ENCODE measurements around the gene ZFYVE9. TPM values are rescaled to one million over a fixed set of nuclear protein-coding genes. Genes with fewer than 3 reads are reported as not detected.

The ZFYVE9 gene
- total RNA-seq, 2 experiments from 2014 or later: 4.3 to 4.7 TPM

DNA sequence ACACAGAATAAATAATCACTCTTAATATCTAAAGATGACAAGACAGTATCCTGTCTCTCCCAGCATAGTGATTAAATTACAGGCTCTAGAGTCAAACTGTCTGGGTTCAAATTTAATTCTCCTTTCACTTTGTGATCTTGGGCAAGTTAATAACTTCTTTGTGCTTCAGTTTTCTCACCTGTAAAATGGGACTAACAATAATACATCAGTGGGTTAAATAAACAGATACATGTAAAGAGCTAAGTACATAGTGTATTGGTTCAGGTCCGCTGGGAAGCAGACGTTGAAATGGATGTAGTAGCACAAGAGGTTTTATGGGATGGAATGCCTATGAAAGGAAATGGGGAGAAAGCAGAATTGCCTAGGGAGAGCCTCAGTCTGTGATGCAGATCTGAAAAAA is 10.7 kb downstream of the ZFYVE9 start:
- Mint-ChIP-seq H3K27ac (no peak overlapping the region), H3K27me3 (no peaks in the 10 kb centered on the region), H3K4me3 (no peak overlapping the region), H3K36me3 (ENCODE audit: low read depth) (no peaks in the 10 kb centered on the region), H3K9me3 (ENCODE audit: low read depth) (no peaks in the 10 kb centered on the region), H3K4me1 (no peaks in the 10 kb centered on the region)
- POLR2A ChIA-PET: no interaction called here
- DNase-seq (no peak), ATAC-seq (no peak)
- CTCF ChIA-PET: interaction anchor here (1.5 kb wide), 1 partner anchor 10 kb away, joined by 9 read pairs; no protein-coding TSS in a partner anchor
- intact Hi-C loops (cut with DNase I, micrococcal nuclease): no loop called here

DNA sequence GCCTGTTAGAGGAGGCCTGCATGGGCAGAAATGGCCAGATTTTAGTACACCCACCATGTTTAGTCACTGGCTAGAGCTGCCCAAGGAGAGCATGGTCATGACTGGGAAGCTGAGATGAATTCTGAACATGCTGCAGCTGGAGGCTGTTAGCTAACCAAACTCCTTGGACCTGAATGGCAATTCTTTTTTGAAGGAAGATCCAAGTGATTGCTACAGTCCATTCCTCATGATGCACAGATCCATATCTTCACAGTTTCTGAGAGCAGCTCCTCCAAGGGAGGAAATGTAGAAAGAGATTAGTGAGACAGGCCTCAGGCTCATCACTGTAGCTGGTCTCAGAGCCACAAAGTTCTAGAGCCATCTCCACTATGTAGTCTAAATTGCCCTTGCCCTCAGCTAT is 11.1 kb downstream of the ZFYVE9 start:
- Mint-ChIP-seq H3K4me3 (no peak overlapping the region), H3K27ac (no peak overlapping the region), H3K27me3 (no peaks in the 10 kb centered on the region), H3K9me3 (ENCODE audit: low read depth) (no peaks in the 10 kb centered on the region), H3K36me3 (ENCODE audit: low read depth) (no peaks in the 10 kb centered on the region), H3K4me1 (no peaks in the 10 kb centered on the region)
- intact Hi-C loops (cut with DNase I, micrococcal nuclease): no loop called here
- POLR2A ChIA-PET: no interaction called here
- CTCF ChIA-PET: interaction anchor here (1.5 kb wide), 1 partner anchor 10 kb away, joined by 9 read pairs; no protein-coding TSS in a partner anchor
- ATAC-seq (no peak), DNase-seq (no peak)

DNA sequence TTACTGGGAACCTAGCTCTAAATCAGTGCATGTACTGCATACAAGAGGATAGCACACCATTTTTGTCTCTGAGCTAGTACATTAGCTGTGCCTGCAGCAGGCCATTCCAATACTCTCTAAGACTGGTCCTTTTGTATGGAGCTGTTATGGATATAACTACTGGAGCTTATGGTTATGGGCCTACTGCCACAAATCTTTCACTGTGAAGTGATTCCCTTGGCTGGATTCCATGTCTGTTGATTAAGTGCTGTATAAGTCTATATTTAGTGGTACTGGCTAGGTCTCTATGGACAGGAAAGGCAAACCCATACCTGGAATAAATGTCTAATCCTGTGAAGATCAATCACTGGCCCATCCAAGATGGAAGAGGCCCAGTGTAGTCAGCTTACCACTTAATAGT is 12.0 kb downstream of the ZFYVE9 start:
- Mint-ChIP-seq H3K27me3 (no peaks in the 10 kb centered on the region), H3K36me3 (ENCODE audit: low read depth) (no peaks in the 10 kb centered on the region), H3K9me3 (ENCODE audit: low read depth) (no peaks in the 10 kb centered on the region), H3K4me1 (no peaks in the 10 kb centered on the region), H3K27ac (no peak overlapping the region), H3K4me3 (no peak overlapping the region)
- ChIA-PET CTCF (interaction anchor here (1.5 kb wide), 1 partner anchor 11 kb away, joined by 9 read pairs; no protein-coding TSS in a partner anchor), POLR2A (no interaction called here)
- DNase-seq: no peak
- intact Hi-C loops (cut with DNase I, micrococcal nuclease): no loop called here
- ATAC-seq: no peak

DNA sequence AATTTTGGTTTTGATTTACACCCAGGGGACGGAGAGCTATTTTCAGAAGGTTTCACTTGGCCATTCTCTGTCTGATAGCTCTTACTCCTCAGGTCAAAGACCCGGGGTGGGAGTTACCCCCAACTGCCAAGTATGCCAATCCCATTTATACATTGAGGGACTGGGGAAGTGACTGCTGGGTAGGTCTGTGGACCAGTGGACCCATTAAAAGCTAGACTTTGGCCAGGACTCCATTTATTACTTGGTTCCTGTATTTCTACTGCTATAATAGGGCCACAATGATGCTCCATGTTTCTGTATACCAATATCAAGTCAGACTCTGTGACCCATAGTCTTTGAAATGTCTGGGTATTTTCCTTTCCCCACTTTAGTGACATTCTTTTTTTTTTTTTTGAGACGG is 14.6 kb downstream of the ZFYVE9 start:
- Mint-ChIP-seq H3K4me1 (no peaks in the 10 kb centered on the region), H3K9me3 (ENCODE audit: low read depth) (no peaks in the 10 kb centered on the region), H3K27me3 (no peaks in the 10 kb centered on the region), H3K4me3 (no peak overlapping the region), H3K27ac (no peak overlapping the region), H3K36me3 (ENCODE audit: low read depth) (no peaks in the 10 kb centered on the region)
- ChIA-PET CTCF (interaction anchor here (0.7 to 0.8 kb wide), 2 partner anchors 23 to 140 kb away, joined by 3 read pairs; no protein-coding TSS in a partner anchor), POLR2A (no interaction called here)
- ATAC-seq (no peak), DNase-seq (no peak)
- intact Hi-C loops (cut with DNase I, micrococcal nuclease): no loop called here

DNA sequence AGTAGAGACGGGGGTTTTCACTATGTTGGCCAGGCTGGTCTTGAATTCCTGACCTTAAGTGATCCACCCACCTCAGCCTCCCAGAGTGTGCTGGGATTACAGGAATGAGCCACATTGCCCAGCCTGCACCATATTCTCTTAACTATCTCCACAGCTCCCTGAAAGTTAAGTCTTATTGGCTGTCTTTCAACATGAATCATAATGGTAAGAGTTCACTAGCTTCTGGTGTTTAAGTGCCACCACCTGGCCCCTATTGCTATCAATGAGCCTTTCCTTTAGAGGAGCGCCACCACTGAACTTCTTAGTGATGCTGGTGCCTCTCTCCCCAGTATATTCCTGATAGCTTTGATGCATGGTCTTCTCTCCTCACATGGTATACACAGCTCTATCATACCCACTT is 15.7 kb downstream of the ZFYVE9 start:
- ATAC-seq: no peak
- Mint-ChIP-seq H3K9me3 (ENCODE audit: low read depth) (no peaks in the 10 kb centered on the region), H3K4me3 (no peak overlapping the region), H3K27ac (no peak overlapping the region), H3K36me3 (ENCODE audit: low read depth) (no peaks in the 10 kb centered on the region), H3K27me3 (no peaks in the 10 kb centered on the region), H3K4me1 (no peaks in the 10 kb centered on the region)
- POLR2A ChIA-PET: no interaction called here
- CTCF ChIA-PET: interaction anchor here (0.8 kb wide), 1 partner anchor 97 kb away, joined by 3 read pairs; no protein-coding TSS in a partner anchor
- no peak for DNase-seq
- intact Hi-C loops (cut with DNase I, micrococcal nuclease): no loop called here

DNA sequence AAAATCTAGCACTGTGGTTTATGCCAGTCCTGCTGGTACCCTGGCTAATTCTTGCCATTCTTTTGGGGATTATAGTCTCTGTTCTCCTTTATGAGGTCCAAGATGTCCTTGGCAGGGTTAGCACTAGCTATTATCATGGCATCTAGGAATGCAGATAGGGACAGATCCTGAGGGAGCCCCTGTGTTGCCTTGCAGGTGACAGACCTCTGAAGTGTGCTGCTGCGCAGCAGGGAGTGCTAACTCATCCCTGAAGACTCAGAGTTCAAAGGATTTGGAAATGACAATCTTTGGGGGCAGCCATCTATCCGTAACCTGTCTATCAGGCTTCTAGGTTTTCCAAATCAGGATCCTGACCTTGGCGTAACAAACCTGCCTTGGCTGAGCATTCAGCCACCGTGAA is 16.3 kb downstream of the ZFYVE9 start:
- Mint-ChIP-seq H3K4me1 (no peaks in the 10 kb centered on the region), H3K27ac (no peak overlapping the region), H3K4me3 (no peak overlapping the region), H3K36me3 (ENCODE audit: low read depth) (peaks cover 2% of the 10 kb centered on the region), H3K27me3 (no peaks in the 10 kb centered on the region), H3K9me3 (ENCODE audit: low read depth) (no peaks in the 10 kb centered on the region)
- ChIA-PET CTCF (interaction anchor here (0.6 to 1.3 kb wide), 2 partner anchors 13 to 643 kb away, joined by 3 to 4 read pairs; no protein-coding TSS in a partner anchor), POLR2A (no interaction called here)
- DNase-seq (no peak), ATAC-seq (no peak)
- intact Hi-C loops (cut with DNase I, micrococcal nuclease): no loop called here

DNA sequence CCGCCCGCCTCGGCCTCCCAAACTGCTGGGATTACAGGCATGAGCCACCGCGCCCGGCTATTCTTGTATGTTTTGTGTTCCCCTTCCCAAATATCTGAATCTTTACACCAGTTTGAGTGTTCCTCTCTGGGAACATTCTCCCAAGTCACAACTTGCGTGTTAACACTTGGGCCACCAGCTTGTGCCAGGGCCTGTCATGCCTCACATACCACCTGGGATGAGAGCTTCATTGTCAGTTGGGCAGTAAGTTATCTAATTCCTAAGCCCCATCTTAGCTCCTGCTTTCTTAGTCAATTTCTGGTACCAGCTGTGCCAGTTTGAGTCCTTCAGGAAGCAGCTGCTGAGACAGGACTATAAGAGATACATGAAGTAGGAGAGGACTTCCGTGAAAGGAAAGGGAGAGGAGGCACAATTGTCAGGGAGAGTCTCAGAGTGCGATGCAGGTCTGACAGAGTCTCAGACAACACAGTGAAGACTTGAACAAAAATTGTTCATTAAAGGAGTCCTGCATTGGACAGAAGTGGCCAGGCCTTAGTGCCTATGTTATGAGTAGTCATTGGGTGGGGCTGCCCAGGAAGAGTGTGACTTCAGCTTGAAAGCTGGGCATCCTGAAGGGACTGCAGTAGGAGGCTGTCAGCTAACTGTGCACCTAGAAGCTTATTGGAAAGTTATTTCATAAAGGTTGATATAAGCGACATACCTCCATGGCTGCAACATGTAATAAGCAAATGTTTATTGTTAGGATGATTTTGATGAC is 17.3 kb downstream of the ZFYVE9 start:
- Mint-ChIP-seq H3K36me3 (ENCODE audit: low read depth) (peaks cover 2% of the 10 kb centered on the region), H3K4me3 (no peak overlapping the region), H3K4me1 (no peaks in the 10 kb centered on the region), H3K27ac (no peak overlapping the region), H3K9me3 (ENCODE audit: low read depth) (no peaks in the 10 kb centered on the region), H3K27me3 (no peaks in the 10 kb centered on the region)
- ATAC-seq (no peak), DNase-seq (no peak)
- POLR2A ChIA-PET: interaction anchor here (0.7 kb wide), 1 partner anchor 202 kb away, joined by 3 read pairs; no protein-coding TSS in a partner anchor
- CTCF ChIA-PET: interaction anchor here (0.7 to 1.3 kb wide), 2 partner anchors 14 to 324 kb away, joined by 3 to 4 read pairs; no protein-coding TSS in a partner anchor
- intact Hi-C loops (cut with DNase I, micrococcal nuclease): no loop called here

DNA sequence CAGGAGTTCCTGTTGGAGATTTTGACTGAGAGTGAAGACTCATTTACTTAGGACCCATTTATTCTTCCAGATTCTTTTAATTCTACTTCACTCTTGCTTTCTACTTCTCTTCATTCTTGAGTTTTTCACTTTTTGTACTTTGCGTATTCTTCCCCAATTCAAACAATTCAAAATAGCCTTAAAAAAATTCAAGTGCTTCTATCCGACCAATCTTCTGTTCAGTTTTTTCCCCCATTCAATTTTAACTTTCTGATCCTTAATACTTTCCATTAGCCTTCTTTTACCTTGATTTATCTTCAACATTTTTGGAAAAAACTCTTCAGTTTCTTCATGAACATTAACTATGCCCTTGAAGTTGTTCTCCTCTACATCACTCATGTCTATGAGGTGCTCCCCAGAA is 21.1 kb downstream of the ZFYVE9 start:
- Mint-ChIP-seq H3K27me3 (no peaks in the 10 kb centered on the region), H3K4me1 (no peaks in the 10 kb centered on the region), H3K9me3 (ENCODE audit: low read depth) (no peaks in the 10 kb centered on the region), H3K4me3 (no peak overlapping the region), H3K27ac (no peak overlapping the region), H3K36me3 (ENCODE audit: low read depth) (peaks cover 2% of the 10 kb centered on the region)
- POLR2A ChIA-PET: no interaction called here
- no peak for DNase-seq
- CTCF ChIA-PET: interaction anchor here (0.7 kb wide), 1 partner anchor 1094 kb away, joined by 3 read pairs; no protein-coding TSS in a partner anchor
- intact Hi-C loops (cut with DNase I, micrococcal nuclease): loop anchor here in 1 of 2 experiments (10.0 kb wide), 1 partner anchor 148 kb away; no protein-coding TSS in a partner anchor
- ATAC-seq: no peak

DNA sequence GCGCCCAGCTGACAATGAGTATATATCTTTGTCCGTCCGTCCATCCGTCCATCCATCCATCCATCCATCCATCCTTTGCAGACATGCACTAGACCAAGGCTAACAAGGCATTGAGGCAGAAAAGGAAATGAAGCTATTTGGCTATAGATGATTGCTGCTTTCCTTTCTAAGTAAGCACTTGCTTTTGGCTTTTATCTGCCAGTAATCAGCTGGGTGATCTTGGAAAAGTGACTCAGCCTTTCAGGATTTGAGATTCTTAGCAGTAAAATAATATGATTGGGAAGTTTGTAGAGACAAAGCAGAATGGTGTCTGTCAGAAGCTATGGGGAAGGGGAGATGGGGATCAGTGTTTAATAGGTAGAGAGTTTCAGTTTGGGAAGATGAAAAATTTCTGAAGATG is 22.7 kb downstream of the ZFYVE9 start:
- CTCF ChIA-PET: interaction anchor here (0.8 kb wide), 1 partner anchor 38 kb away, joined by 3 read pairs; no protein-coding TSS in a partner anchor
- ATAC-seq (no peak), DNase-seq (no peak)

DNA sequence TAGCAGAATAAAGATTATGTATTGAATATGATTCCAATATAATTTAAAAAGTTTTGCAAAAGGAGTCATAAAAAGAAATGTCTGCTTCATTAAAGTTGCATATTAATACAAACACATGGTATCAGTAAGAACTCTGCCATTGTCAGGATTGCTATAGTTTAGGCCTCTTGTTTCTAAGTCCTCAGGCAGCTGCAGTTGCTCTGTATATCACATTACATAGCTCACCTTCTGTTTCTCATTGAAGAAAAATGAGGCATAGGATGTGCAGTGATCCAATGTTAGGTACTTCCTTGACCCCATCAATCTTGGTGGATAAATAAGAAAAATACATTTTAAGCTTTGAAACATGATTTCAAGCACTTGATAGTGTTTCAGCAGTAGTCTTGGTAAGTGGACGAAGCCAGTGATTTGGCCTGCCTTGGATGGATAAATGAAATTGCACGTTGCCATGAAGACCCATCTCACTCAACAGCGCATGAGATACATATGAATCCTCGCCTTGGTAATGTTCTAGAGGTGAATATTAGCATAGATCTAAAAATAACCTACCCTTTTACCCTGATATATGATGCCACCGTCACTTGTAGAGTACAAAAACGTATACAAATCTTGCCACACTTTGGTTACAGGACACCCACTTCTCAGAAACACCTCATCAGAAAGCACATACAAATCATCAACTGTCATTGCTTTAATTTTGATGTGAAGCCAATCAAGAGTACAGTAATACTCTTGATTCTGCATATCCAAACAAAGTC is 25.3 kb downstream of the ZFYVE9 start:
- ChIA-PET POLR2A (interaction anchor here (0.7 kb wide), 1 partner anchor 247 kb away, joined by 3 read pairs; no protein-coding TSS in a partner anchor), CTCF (interaction anchor here (0.6 kb wide), 1 partner anchor 19 kb away, joined by 3 read pairs; no protein-coding TSS in a partner anchor)
- H3K36me3 Mint-ChIP-seq (ENCODE audit: low read depth): peaks cover 5% of the 10 kb centered on the region
- no peaks in the 10 kb centered on the region for H3K27me3 Mint-ChIP-seq
- ATAC-seq (no peak), DNase-seq (no peak)
- H3K4me3 Mint-ChIP-seq: no peak overlapping the region
- no peaks in the 10 kb centered on the region for H3K4me1 Mint-ChIP-seq
- intact Hi-C loops (cut with DNase I, micrococcal nuclease): loop anchor here in 1 of 2 experiments (10.0 kb wide), 1 partner anchor 152 kb away; no protein-coding TSS in a partner anchor
- H3K27ac Mint-ChIP-seq: no peak overlapping the region
- peaks cover 4% of the 10 kb centered on the region for H3K9me3 Mint-ChIP-seq (ENCODE audit: low read depth)

More for the DNA sequence above, 22.7 kb downstream of the ZFYVE9 start:
- no peak overlapping the region for H3K27ac Mint-ChIP-seq
- H3K9me3 Mint-ChIP-seq (ENCODE audit: low read depth): no peaks in the 10 kb centered on the region
- no peak overlapping the region for H3K4me3 Mint-ChIP-seq
- H3K36me3 Mint-ChIP-seq (ENCODE audit: low read depth): peaks cover 2% of the 10 kb centered on the region
- H3K27me3 Mint-ChIP-seq: no peaks in the 10 kb centered on the region
- H3K4me1 Mint-ChIP-seq: no peaks in the 10 kb centered on the region
- POLR2A ChIA-PET: no interaction called here
- intact Hi-C loops (cut with DNase I, micrococcal nuclease): loop anchor here in 1 of 2 experiments (10.0 kb wide), 1 partner anchor 150 kb away; no protein-coding TSS in a partner anchor

DNA sequence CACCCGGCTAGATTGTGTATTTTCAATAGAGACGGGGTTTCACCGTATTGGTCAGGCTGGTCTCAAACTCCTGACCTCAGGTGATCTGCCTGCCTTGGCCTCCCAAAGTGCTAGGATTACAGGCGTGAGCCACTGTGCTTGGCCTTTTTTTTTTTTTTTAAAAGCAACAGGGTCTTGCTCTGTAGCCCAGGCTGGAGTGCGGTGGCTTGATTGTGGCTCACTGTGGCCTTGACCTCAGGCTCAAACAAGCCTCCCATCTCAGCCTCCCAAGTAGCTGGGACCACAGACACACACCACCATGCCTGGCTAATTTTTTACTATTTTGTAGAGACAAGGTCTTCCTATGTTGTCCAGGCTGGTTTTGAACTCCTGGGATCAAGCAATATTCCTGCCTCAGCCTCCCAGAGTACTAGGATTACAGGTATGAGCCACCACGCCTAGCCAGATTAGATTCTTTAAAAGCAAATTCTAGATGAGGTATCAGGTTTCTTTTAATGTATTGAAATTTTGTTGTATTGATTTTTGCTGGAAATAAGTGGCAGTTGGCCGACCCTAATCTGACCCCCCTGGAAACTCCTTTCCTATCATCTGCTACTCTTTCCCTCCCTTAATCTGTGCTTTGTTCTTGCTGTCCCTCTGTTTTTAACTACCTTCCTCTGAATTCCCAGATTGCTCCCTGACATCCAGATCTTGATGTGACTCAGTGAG is 26.6 kb downstream of the ZFYVE9 start:
- H3K36me3 Mint-ChIP-seq (ENCODE audit: low read depth): peaks cover 2% of the 10 kb centered on the region
- no peak for DNase-seq
- no peaks in the 10 kb centered on the region for H3K4me1 Mint-ChIP-seq
- H3K27me3 Mint-ChIP-seq: no peaks in the 10 kb centered on the region
- ATAC-seq: no peak
- H3K9me3 Mint-ChIP-seq (ENCODE audit: low read depth): peaks cover 4% of the 10 kb centered on the region
- ChIA-PET CTCF (no interaction called here), POLR2A (no interaction called here)
- H3K27ac Mint-ChIP-seq: no peak overlapping the region
- H3K4me3 Mint-ChIP-seq: no peak overlapping the region
- intact Hi-C loops (cut with DNase I, micrococcal nuclease): loop anchor here in 1 of 2 experiments (10.0 kb wide), 1 partner anchor 154 kb away; no protein-coding TSS in a partner anchor
